PFSK-1 (cell line): ENCODE results near the gene SH3PXD2A.

Source experiments
- FOXP2 ChIP-seq: optimal IDR thresholded peaks from 2 replicates; pipeline ENCODE3; 2011; ENCODE audit warnings: borderline replicate concordance, control low read depth, inconsistent platforms; ENCODE audit not compliant: insufficient read depth; ENCODE audit errors: extremely low read length, extremely low read depth
- POLR2AphosphoS5 ChIP-seq: IDR thresholded peaks from 2 replicates; pipeline ENCODE4 v1.6.1; 2012; ENCODE audit warnings: low read depth, mild to moderate bottlenecking, control low read depth, low read length, moderate library complexity
- SIN3A ChIP-seq: IDR thresholded peaks from 2 replicates; pipeline ENCODE4 v1.6.1; 2012; ENCODE audit warnings: mild to moderate bottlenecking, low read length, moderate library complexity, borderline replicate concordance; ENCODE audit not compliant: insufficient read depth
- TAF1 ChIP-seq: IDR thresholded peaks from 2 replicates; pipeline ENCODE4 v1.6.1; 2012; ENCODE audit warnings: low read length, control low read depth, borderline replicate concordance; ENCODE audit not compliant: insufficient read depth
- TF ChIP-seq, protein P1 (sequence below), 2 experiments: IDR thresholded peaks; 2 replicates each; pipeline versions ENCODE4 v1.6.1 to v1.8.0; 2011 to 2012; ENCODE audit warnings: low read depth in 2 of 2, low read length in 2 of 2, control low read depth in 1 of 2, inconsistent platforms in 1 of 2, mild to moderate bottlenecking in 1 of 2, moderate library complexity in 1 of 2; ENCODE audit not compliant: insufficient read depth in 1 of 2

The SH3PXD2A gene

DNA sequence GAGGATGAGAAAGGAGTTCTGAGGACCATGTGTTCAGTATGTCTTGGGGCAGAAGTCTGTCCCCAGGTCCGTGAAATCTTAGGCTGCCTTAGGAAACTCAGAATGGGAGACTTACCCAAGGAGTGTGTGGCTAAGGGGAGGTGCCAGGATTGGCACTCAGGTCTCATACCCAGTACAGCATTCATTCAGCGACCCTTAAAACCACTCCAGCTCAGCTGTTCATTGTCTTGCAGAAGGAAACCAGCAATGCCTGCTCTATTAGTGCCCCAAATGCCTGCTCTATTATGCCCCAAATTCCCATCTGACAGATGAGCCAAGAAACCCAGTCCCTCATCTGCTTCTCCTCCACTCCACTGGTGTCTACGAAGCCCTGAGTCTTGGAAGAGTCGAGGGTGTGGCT is 214.1 kb downstream of the SH3PXD2A start:
- TF ChIP-seq TAF1: no peak
- no peak for TF ChIP-seq FOXP2
- TF ChIP-seq SIN3A: no peak
- TF ChIP-seq POLR2AphosphoS5: no peak
- TF ChIP-seq, protein P1, sequence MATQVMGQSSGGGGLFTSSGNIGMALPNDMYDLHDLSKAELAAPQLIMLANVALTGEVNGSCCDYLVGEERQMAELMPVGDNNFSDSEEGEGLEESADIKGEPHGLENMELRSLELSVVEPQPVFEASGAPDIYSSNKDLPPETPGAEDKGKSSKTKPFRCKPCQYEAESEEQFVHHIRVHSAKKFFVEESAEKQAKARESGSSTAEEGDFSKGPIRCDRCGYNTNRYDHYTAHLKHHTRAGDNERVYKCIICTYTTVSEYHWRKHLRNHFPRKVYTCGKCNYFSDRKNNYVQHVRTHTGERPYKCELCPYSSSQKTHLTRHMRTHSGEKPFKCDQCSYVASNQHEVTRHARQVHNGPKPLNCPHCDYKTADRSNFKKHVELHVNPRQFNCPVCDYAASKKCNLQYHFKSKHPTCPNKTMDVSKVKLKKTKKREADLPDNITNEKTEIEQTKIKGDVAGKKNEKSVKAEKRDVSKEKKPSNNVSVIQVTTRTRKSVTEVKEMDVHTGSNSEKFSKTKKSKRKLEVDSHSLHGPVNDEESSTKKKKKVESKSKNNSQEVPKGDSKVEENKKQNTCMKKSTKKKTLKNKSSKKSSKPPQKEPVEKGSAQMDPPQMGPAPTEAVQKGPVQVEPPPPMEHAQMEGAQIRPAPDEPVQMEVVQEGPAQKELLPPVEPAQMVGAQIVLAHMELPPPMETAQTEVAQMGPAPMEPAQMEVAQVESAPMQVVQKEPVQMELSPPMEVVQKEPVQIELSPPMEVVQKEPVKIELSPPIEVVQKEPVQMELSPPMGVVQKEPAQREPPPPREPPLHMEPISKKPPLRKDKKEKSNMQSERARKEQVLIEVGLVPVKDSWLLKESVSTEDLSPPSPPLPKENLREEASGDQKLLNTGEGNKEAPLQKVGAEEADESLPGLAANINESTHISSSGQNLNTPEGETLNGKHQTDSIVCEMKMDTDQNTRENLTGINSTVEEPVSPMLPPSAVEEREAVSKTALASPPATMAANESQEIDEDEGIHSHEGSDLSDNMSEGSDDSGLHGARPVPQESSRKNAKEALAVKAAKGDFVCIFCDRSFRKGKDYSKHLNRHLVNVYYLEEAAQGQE (IDR thresholded peaks at IDR 0.05; ENCODE audit: insufficient read depth in 1 of 2, low read depth in 2 of 2, low read length in 2 of 2): no peak

DNA sequence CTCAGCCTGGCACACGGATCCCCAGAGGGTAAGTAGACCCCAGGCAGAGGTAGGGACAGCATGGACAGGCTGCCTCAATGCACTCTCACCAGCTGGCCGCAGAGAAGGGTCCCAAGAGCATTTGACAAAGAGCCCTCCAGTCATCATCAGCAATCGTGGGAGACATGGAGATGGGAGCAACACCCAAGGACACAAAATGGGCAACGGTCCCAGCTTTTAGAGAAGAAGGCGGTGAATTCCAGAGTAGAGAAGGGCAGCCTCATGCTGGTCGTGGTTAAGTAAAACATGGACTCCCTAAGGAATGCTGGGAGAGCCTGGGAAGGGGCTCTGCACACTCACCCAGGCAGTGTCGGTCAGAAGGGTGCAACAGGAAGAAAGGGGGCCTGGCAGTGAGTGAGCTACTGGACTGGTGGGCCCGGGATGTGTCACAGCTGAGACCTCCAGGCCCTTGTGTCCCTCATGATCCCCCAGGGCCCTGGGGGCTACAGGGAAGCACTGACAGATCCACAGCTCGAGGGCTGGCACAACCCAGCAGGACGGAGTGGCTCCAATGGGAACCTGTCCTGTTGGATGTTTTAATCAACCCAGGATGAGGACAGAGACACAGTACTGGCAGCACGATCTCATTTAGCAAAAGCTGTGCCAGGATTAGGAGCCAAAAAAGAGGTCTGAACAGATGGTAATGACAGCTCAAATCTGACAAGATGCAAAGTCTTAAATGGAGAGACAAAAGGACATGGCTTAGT is 214.8 kb downstream of the SH3PXD2A start:
- no peak for TF ChIP-seq TAF1
- TF ChIP-seq, protein P1 (IDR thresholded peaks at IDR 0.05; ENCODE audit: insufficient read depth in 1 of 2, low read depth in 2 of 2, low read length in 2 of 2): no peak
- no peak for TF ChIP-seq SIN3A
- TF ChIP-seq FOXP2: no peak
- no peak for TF ChIP-seq POLR2AphosphoS5

DNA sequence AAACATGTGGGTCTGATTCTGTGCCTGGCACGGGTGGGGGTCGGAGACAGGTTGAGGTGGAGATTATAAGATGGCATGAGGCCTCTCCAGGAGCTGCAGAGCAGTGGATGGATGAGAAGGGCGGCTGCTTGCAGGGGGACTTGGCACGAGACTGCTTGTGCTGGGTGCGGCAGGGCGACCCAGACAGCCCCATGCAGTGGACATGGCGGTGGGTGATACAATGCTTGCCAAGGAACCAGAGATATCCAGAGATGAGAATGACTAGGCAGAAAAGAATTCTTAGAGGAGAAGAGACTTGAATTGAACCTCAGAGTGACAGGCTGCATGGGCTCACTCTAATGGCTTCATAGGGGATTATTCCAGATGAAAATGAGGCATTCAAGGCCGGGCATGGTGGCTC is 216.4 kb downstream of the SH3PXD2A start:
- TF ChIP-seq POLR2AphosphoS5: no peak
- no peak for TF ChIP-seq SIN3A

DNA sequence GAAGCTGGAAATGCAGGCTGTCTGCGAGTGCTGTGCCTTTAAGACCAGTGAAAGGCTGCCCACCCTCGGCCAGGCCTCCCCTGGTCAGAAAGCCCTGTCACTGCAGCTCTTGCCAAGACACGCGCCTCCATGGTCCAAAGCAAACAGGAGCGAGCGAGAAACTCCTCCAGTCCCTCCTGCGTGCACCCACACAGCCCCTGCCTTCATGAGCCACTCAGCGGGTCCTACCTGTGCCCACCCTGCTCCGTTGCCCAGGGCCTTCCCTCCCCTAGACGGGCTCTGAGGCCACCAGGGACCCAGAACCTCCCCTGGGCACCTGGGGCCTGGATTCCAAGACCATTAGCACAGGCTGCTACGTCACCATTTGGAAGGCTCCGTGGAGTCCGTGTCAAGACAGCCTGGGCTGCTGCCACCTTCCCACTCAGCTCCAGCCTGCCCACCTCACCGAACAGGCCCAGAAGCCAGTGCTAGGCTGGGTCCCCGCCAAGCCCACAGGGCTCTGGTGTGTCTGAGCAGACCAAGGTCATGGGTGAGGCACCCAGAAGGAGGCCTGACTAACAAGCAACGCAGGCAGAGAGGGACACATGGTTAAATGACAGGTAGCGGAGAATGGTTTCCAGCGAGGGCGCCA is 217.3 kb downstream of the SH3PXD2A start:
- TF ChIP-seq TAF1: no peak
- TF ChIP-seq, protein P1 (IDR thresholded peaks at IDR 0.05; ENCODE audit: insufficient read depth in 1 of 2, low read depth in 2 of 2, low read length in 2 of 2): no peak
- TF ChIP-seq POLR2AphosphoS5: no peak
- no peak for TF ChIP-seq FOXP2

DNA sequence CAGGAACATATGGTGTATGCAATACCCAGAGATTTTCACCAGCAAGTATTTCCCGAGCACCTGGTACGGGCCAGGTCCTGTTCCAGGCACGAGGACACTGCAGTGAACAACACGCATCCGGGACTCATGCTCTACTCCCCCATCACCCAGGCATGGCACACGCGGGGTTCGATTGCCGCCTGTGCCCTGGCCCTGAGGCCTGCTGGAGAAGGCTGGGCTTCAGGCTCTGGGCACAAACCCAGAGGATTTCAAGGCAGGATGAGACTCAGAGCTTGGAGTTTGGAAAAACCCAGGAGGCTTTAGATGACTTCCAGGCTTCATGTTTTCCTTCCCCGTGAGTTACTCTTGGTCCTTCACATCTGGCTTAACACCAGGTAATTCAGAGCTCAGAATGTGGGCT is 218.4 kb downstream of the SH3PXD2A start:
- TF ChIP-seq POLR2AphosphoS5: no peak
- TF ChIP-seq SIN3A: no peak
- TF ChIP-seq, protein P1 (IDR thresholded peaks at IDR 0.05; ENCODE audit: insufficient read depth in 1 of 2, low read depth in 2 of 2, low read length in 2 of 2): no peak
- TF ChIP-seq FOXP2: no peak
- TF ChIP-seq TAF1: no peak

DNA sequence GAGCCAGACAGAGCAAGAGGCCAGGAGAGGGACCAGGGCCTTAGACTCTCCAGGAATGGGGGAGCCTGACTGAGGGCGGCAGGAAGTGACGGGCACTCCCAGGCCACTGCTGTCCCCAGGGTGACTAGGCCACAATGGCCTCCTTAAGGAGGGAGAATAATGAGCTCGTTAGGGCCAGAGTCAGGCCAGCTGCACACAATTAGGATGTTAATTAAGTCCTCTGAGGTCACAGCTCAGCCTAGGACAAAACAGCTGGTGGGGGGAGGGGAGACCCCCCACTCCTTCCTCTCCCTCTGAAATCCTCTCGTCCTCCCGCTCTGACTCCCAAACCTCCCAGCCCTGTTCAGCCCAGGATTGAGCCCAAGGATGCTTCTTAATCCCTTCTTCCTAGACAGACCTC is 218.9 kb downstream of the SH3PXD2A start:
- no peak for TF ChIP-seq POLR2AphosphoS5
- TF ChIP-seq SIN3A: no peak
